ENCODE data around the gene TBC1D22A.

DNA sequence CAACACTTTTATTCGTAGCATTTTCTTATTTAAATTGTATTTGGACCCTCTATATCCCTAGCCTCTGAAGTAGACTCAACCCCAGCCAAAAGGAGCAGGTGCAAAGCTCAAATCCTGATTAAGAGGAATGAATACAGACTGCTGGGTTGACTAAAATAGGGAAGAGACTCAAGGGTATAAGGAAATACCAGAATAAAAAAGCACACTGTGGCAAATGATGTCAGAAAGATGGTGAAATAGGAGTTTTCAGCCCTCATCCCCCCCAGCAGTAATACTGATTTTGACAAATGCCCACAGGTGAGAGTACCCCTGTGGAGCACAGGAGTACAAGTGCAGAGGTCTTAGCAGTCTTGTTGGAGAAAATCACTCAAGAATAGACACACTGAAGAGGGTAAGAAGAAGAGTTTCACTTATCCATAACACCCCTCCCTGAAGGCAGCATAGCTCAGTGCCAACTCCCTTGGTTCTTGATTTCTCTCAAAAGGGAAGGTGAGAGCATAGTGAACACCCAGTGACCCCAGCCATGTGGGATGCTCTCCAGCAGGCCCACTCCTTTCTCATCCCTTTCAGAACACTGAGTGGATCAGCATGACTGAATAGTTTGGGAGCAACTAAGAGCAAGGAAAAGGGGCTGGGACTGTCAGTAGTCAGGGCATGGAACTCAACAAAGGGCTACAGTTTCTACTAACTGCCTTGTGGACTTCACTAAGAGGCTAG, 71.7 kb downstream of the TBC1D22A start:
- TF ChIP-seq GABPA (tag; conservative IDR thresholded peaks at IDR 0.05; ENCODE audit: low read depth) (no peak), BRF1 (IDR thresholded peaks at IDR 0.05; ENCODE audit: borderline replicate concordance, extremely low read depth, insufficient read length) (no peak), EZH2 (IDR thresholded peaks at IDR 0.05; ENCODE audit: borderline replicate concordance, low read depth, low read length) (no peak)

Measured in K562 (cell line).